Lower leg skin (tissue), 4 donors: Measurements from ENCODE around the gene ZKSCAN5. TPM values are rescaled to one million over a fixed set of nuclear protein-coding genes. Genes with fewer than 3 reads are reported as not detected.
"Not testable (repeated sequence)": the region's sequence is repeated elsewhere in the genome, so short reads cannot be mapped to it uniquely, and the experiment has no call there.

Experiments used
- DNase-seq, 2 donors: peaks; one replicate each; pipeline ENCODE4 v3.0.0-alpha.2; 2019; ENCODE audit warnings: low spot score in 2 of 2
- H3K4me3 ChIP-seq: fragments of 200-600 bp; sonication (generic); 2 replicates; pipeline ENCODE4 v1.5.1; 2017; ENCODE audit warnings: mild to moderate bottlenecking, low read depth; ENCODE audit not compliant: poor library complexity, severe bottlenecking
- POLR2A ChIP-seq, 2 donors: fragments of 450-650 bp; IDR thresholded peaks; one replicate each; pipeline ENCODE4 v1.6.1; 2016 to 2017; ENCODE audit warnings: antibody characterized with exemption in 2 of 2, mild to moderate bottlenecking in 1 of 2, moderate library complexity in 1 of 2
- WGBS, 2 donors: methylation state at CpG; one replicate each; pipeline ENCODE4 v1.1.5; 2018; 5-methylcytosine and 5-hydroxymethylcytosine counted together
- intact Hi-C: fragments of 100-400 bp; cut with DNase I; formaldehyde crosslinking; loops from one replicate; pipeline ENCODE4 v1.15.0; 2023; ENCODE audit warnings: low total_unique reads
- total RNA-seq, 4 donors: library from RNA; depleted of rRNA; stranded (reverse); fragments of >200 nt; gene quantifications; one replicate each; pipeline ENCODE4 v1.1.0, GENCODE V29; 2016
- TF ChIP-seq, protein P1 (sequence below), 3 donors: fragments of 450-650 bp; IDR thresholded peaks; one replicate each; pipeline ENCODE4 v1.5.1; 2016; ENCODE audit warnings: antibody characterized with exemption in 3 of 3, mild to moderate bottlenecking in 3 of 3, moderate library complexity in 2 of 3

The ZKSCAN5 gene
- total RNA-seq, 4 donors from 2014 or later: 3.9 to 6.7 (median 5.7) TPM

DNA sequence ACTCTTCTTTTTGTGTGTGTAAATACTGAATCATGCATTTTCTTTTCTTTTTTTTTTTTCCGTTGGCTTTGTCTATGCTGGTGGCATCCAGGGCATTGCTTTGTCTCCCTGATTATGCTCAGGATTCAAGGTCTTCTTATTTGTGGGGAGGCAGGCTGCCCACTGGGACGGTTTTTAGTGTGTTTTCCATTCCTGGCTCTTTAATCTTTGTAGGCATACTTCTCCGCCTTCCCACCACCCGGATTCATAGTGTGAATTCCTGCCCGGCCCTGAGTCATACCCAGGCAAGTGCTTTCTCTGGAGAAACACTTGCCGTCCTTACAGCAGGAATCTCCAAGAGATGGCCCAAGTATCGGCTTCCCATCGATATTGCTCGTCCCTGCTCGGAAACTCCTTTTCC is 59.2 kb downstream of the ZKSCAN5 start:
- no peak for DNase-seq
- H3K4me3 ChIP-seq: no peak overlapping the region
- WGBS, 2 donors: 84% methylated on average over 10 of the region's 10 CpGs
- intact Hi-C loops: no loop called here
- TF ChIP-seq, protein P1, sequence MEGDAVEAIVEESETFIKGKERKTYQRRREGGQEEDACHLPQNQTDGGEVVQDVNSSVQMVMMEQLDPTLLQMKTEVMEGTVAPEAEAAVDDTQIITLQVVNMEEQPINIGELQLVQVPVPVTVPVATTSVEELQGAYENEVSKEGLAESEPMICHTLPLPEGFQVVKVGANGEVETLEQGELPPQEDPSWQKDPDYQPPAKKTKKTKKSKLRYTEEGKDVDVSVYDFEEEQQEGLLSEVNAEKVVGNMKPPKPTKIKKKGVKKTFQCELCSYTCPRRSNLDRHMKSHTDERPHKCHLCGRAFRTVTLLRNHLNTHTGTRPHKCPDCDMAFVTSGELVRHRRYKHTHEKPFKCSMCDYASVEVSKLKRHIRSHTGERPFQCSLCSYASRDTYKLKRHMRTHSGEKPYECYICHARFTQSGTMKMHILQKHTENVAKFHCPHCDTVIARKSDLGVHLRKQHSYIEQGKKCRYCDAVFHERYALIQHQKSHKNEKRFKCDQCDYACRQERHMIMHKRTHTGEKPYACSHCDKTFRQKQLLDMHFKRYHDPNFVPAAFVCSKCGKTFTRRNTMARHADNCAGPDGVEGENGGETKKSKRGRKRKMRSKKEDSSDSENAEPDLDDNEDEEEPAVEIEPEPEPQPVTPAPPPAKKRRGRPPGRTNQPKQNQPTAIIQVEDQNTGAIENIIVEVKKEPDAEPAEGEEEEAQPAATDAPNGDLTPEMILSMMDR (IDR thresholded peaks at IDR 0.05): no peak
- TF ChIP-seq POLR2A (IDR thresholded peaks at IDR 0.05): no peak

DNA sequence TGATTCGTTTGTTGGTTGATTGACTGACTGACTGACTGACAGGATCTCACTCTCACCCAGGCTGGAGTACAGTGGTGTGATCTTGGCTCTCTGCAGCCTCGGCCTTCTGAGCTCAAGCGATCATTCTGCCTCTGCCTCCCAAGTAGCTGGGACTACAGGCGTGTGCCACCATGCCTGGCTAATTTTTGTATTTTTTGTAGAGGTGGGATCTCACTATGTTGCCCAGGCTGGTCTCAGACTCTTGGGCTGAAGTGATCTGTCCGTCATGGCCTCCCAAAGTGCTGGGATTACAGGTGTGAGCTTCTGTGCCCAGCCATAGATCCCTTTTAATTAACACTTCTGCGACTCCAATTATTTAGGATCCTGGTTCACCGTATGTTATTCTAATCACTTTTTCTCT is 64.3 kb downstream of the ZKSCAN5 start:
- intact Hi-C loops, DNase-seq, H3K4me3 ChIP-seq: not testable (repeated sequence)
- WGBS, 2 donors: 96 to 97% methylated on average over 7 of the region's 7 CpGs

DNA sequence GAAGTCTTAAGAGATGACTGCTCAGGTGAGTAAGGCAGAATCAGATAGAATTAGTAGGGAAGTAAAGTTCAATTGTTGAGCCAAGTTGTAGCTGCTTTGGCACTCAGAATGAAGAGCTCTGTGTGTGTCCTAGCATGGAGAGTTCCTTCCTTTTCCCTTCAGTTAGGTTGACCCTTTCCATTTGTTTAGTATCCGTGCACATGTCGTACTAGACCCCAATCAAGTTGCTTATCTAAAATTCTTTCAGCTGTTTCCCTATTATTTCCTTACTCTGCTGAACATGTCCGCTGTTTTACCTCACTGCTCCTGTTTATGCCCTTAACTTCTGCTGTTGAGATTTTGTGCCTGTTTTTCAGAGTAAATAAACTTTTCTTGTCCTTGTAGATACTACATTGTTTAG is 67.3 kb downstream of the ZKSCAN5 start:
- no peak overlapping the region for H3K4me3 ChIP-seq
- no peak for TF ChIP-seq POLR2A (IDR thresholded peaks at IDR 0.05)
- TF ChIP-seq, protein P1 (IDR thresholded peaks at IDR 0.05): no peak
- WGBS, 2 donors: 97% methylated on average over 3 of the region's 3 CpGs
- intact Hi-C loops: no loop called here
- DNase-seq: no peak

DNA sequence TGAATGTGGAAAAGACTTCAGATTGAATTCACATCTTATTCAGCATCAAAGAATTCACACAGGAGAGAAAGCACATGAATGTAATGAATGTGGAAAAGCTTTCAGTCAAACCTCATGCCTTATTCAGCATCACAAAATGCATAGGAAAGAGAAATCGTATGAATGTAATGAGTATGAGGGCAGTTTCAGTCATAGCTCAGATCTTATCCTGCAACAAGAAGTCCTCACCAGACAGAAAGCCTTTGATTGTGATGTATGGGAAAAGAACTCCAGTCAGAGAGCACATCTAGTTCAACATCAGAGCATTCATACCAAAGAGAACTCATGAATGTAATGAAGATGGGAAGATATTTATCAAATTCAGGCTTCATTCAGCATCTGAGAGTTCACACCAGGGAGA is 68.8 kb downstream of the ZKSCAN5 start:
- TF ChIP-seq, protein P1 (IDR thresholded peaks at IDR 0.05): no peak
- no peak for TF ChIP-seq POLR2A (IDR thresholded peaks at IDR 0.05)
- no peak overlapping the region for H3K4me3 ChIP-seq
- DNase-seq: no peak
- intact Hi-C loops: no loop called here
- WGBS, 2 donors: 83 to 87% methylated on average over 1 of the region's 1 CpG

DNA sequence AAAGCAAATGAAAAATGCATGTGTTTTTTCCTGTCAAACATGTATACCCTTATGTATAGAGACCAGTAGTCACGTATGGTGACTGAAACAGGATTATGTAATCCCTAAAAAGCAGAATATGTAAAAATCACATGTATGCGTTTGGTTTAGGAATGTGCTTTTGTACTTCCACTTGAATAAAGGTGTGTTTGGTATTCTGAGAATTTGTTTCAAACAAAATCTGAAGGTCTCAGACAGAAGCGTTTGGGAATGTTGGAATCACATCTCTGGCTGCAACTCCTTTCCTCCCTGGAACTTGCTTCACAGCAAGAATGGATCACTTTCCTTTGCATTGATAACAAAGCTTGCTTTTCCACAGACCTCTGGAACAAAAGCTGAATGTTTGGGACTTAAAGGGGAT is 71.8 kb downstream of the ZKSCAN5 start:
- WGBS, 2 donors: 76 to 82% methylated on average over 3 of the region's 3 CpGs
- no peak for DNase-seq
- intact Hi-C loops: no loop called here
- H3K4me3 ChIP-seq: no peak overlapping the region
- TF ChIP-seq, protein P1 (IDR thresholded peaks at IDR 0.05): no peak
- no peak for TF ChIP-seq POLR2A (IDR thresholded peaks at IDR 0.05)

DNA sequence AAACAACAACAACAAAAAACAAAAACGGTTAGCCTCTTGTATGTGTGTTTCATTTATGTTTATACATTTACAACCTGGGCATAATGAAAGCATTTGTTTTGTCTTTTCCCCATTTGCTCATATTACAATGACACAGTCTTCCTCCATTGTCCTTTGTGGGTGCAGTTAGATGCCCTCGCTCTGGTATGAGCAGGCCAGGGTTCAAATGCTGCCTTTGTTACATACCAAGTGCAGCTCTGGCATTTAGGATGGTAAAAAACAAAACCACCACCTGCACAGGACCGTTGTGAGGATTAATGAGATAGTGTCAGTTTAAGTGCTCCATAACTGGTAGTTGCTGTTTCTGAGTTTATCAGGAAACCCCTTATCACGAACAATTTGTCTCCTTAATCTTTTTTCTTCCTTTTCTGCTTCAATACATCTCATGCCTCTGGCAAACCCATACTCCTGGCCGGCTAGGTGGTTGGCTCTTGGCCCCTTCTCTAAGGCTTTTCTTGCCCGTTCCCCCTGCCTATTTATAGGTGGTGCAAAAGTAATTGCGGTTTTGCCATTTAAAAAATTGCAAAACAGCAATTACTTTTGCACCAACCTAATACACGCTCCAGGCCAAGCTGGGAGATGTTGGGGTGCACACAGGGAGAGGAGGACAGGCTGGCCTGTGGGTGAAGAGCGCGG is 75.0 kb downstream of the ZKSCAN5 start:
- TF ChIP-seq, protein P1 (IDR thresholded peaks at IDR 0.05): no peak
- no peak for TF ChIP-seq POLR2A (IDR thresholded peaks at IDR 0.05)
- peak in 1 of 2 donors; percentile 68 for DNase-seq
- H3K4me3 ChIP-seq: peak overlapping the region; percentile 31
- intact Hi-C loops: no loop called here
- WGBS, 2 donors: 35 to 37% methylated on average over 10 of the region's 10 CpGs
